Measurements from ENCODE around the gene USP4.

The USP4 gene

GRCh38 chr3:49271047-49271446 lies 68.8 kb downstream of the USP4 start:
- no peak overlapping the region for H3K27ac ChIP-seq (ENCODE audit: insufficient read depth, low read depth, low read length, poor library complexity, severe bottlenecking)
- H3K27me3 ChIP-seq (ENCODE audit: control insufficient read depth, insufficient read depth, low read length, poor library complexity, severe bottlenecking): no peaks in the 10 kb centered on the region
- H3K4me1 ChIP-seq (ENCODE audit: control insufficient read depth, insufficient read depth, low read length): no peaks in the 10 kb centered on the region
- H3K9me3 ChIP-seq (ENCODE audit: control insufficient read depth, low read length): no peaks in the 10 kb centered on the region
- peaks cover under 1% of the 10 kb centered on the region for H3K36me3 ChIP-seq (ENCODE audit: control insufficient read depth, insufficient read depth, low read length)
- WGBS, 2 experiments: 94 to 97% methylated on average over 4 of the region's 4 CpGs
- no peak overlapping the region for H3K4me3 ChIP-seq (ENCODE audit: insufficient read depth, low read depth, low read length)

DNA sequence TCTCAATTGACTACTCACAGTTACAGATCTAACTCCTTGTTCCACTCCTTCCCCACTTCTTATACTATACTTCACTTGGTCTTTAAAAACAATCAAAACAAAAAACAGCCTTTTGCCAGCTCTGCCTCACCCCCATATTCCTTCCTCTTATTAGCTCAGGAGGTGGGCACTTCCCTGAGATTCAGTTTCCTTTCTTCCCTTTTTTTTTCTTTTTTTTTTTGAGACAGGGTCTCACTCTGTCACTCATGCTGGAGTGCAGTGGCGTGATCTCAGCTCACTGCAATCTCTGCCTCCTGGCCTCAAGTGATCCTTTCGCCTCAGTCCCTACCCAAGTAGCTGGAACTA lies 69.7 kb downstream of the USP4 start:
- Histone ChIP-seq H3K4me1 (ENCODE audit: control insufficient read depth, insufficient read depth, low read length) (no peaks in the 10 kb centered on the region), H3K27me3 (ENCODE audit: control insufficient read depth, insufficient read depth, low read length, poor library complexity, severe bottlenecking) (no peaks in the 10 kb centered on the region), H3K27ac (ENCODE audit: insufficient read depth, low read depth, low read length, poor library complexity, severe bottlenecking) (no peak overlapping the region), H3K4me3 (ENCODE audit: insufficient read depth, low read depth, low read length) (no peak overlapping the region), H3K36me3 (ENCODE audit: control insufficient read depth, insufficient read depth, low read length) (no peaks in the 10 kb centered on the region), H3K9me3 (ENCODE audit: control insufficient read depth, low read length) (no peaks in the 10 kb centered on the region)
- WGBS, 2 experiments: 91% methylated on average over 2 of the region's 2 CpGs

DNA sequence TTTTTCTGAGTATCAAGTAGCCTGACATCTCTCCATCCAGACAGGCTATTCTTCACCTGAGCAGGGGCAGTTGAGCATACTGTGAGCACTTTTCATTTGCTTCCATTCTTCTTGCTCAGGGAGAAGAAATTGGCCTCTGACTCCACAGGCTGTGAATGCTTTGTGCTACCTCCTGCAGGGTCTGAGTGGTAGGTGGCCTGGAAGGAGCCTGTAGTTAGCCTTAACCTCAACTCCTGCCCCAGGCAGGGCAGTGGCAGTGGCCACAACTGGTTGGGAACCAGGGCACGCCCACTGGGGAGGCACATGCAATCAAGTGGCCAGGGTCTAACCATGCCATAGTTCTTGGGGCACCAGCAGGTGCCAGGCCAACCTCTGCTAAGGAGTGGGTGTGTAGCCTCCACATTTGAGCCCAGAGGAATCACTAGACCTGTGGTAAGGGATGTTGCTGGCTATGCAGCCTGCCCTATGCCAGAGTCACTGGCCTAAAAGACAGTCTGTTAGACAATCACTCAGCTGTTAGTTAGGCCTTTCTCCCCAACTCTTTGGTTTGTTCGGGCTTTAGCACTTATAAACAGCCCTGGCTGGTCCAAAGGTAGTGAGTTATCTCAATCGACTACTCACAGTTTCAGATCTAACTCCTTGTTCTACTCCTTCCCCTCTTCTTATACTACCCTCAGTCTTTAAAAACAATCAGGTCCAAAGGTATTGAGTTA lies 70.3 kb downstream of the USP4 start:
- Histone ChIP-seq H3K9me3 (ENCODE audit: control insufficient read depth, low read length) (no peaks in the 10 kb centered on the region), H3K36me3 (ENCODE audit: control insufficient read depth, insufficient read depth, low read length) (no peaks in the 10 kb centered on the region), H3K27me3 (ENCODE audit: control insufficient read depth, insufficient read depth, low read length, poor library complexity, severe bottlenecking) (no peaks in the 10 kb centered on the region), H3K4me1 (ENCODE audit: control insufficient read depth, insufficient read depth, low read length) (no peaks in the 10 kb centered on the region), H3K4me3 (ENCODE audit: insufficient read depth, low read depth, low read length) (no peak overlapping the region), H3K27ac (ENCODE audit: insufficient read depth, low read depth, low read length, poor library complexity, severe bottlenecking) (no peak overlapping the region)
- WGBS, 2 experiments: 90 to 96% methylated on average over 3 of the region's 3 CpGs

DNA sequence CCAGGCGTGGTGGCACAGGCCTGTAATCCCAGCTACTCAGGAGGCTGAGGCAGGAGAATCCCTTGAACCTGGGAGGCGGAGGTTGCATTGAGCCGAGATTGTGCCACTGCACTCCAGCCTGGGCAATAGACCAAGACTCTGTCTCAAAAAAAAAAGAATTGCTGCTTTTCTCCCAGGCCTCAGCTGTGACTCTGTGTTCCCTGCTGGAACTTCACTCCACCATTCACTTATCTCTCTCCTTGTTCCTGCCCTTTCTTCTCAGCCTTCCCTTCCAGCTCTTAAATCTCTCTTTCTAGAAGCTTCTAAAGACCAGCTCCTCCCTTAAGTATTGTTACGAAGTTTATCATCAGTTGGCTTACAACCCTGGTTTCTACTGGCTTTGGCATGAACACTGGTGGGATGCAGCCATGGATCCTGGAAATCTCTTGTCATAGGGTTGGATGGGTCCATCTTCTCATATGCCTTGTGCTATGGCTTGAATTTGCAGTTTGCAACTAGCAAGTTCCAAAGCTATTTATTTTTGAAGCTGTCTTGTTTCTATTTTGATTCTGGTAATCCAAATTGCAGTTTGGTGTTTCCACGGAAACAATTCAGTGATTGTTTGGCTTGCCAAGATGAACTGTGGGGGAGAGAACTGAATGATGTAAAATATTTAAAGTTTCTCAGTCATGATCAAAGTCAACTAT lies 73.3 kb downstream of the USP4 start:
- H3K4me3 ChIP-seq (ENCODE audit: insufficient read depth, low read depth, low read length): no peak overlapping the region
- no peaks in the 10 kb centered on the region for H3K4me1 ChIP-seq (ENCODE audit: control insufficient read depth, insufficient read depth, low read length)
- 92 to 95% methylated on average over 5 of the region's 5 CpGs for WGBS, 2 experiments
- H3K27ac ChIP-seq (ENCODE audit: insufficient read depth, low read depth, low read length, poor library complexity, severe bottlenecking): no peak overlapping the region
- no peaks in the 10 kb centered on the region for H3K9me3 ChIP-seq (ENCODE audit: control insufficient read depth, low read length)
- H3K27me3 ChIP-seq (ENCODE audit: control insufficient read depth, insufficient read depth, low read length, poor library complexity, severe bottlenecking): no peaks in the 10 kb centered on the region
- H3K36me3 ChIP-seq (ENCODE audit: control insufficient read depth, insufficient read depth, low read length): no peaks in the 10 kb centered on the region

DNA sequence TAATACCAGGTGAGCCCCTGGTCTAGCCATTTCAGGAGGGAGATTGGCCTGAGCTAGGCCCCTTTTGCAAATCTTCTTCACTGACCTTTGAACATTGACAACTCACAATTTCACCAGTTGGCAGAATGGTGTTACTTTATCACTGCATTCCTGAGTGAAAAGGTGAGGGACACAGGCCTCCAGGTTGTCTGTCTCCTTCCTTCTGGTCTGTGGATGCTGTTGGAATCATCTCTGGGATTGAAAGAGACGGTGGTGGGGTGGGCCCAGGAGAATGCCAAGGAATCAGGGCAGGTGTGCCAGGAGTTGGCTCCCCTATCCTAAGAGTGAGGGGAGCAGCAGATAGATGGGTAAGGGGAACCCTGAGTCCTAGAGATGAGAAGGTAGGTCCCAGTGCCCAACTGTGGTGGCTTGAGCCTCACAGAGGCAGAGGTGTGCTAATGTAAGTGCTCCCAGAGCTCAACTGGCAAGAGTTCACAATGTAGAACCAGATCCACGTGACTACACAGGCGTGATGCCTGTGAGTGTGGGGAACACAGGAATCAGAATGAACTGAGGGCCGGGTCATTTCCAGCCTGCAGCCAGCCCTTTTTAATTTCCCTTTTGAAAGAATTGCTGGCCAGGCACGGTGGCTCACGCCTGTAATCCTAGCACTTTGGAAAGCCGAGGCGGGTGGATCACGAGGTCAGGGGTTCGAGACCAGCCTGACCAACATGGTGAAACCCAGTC lies 74.0 kb downstream of the USP4 start:
- no peaks in the 10 kb centered on the region for H3K9me3 ChIP-seq (ENCODE audit: control insufficient read depth, low read length)
- H3K4me3 ChIP-seq (ENCODE audit: insufficient read depth, low read depth, low read length): no peak overlapping the region
- H3K36me3 ChIP-seq (ENCODE audit: control insufficient read depth, insufficient read depth, low read length): no peaks in the 10 kb centered on the region
- H3K27ac ChIP-seq (ENCODE audit: insufficient read depth, low read depth, low read length, poor library complexity, severe bottlenecking): no peak overlapping the region
- H3K4me1 ChIP-seq (ENCODE audit: control insufficient read depth, insufficient read depth, low read length): no peaks in the 10 kb centered on the region
- 86 to 95% methylated on average over 10 of the region's 10 CpGs for WGBS, 2 experiments
- no peaks in the 10 kb centered on the region for H3K27me3 ChIP-seq (ENCODE audit: control insufficient read depth, insufficient read depth, low read length, poor library complexity, severe bottlenecking)

- no peaks in the 10 kb centered on the region for H3K36me3 ChIP-seq (ENCODE audit: control insufficient read depth, insufficient read depth, low read length)
- H3K27ac ChIP-seq (ENCODE audit: insufficient read depth, low read depth, low read length, poor library complexity, severe bottlenecking): no peak overlapping the region
- no peaks in the 10 kb centered on the region for H3K9me3 ChIP-seq (ENCODE audit: control insufficient read depth, low read length)
- WGBS, 2 experiments: 92 to 93% methylated on average over 6 of the region's 6 CpGs
- H3K4me1 ChIP-seq (ENCODE audit: control insufficient read depth, insufficient read depth, low read length): no peaks in the 10 kb centered on the region
- no peaks in the 10 kb centered on the region for H3K27me3 ChIP-seq (ENCODE audit: control insufficient read depth, insufficient read depth, low read length, poor library complexity, severe bottlenecking)
- no peak overlapping the region for H3K4me3 ChIP-seq (ENCODE audit: insufficient read depth, low read depth, low read length)
Observed at GRCh38 chr3:49263159-49263889, 76.5 kb downstream of the USP4 start.

DNA sequence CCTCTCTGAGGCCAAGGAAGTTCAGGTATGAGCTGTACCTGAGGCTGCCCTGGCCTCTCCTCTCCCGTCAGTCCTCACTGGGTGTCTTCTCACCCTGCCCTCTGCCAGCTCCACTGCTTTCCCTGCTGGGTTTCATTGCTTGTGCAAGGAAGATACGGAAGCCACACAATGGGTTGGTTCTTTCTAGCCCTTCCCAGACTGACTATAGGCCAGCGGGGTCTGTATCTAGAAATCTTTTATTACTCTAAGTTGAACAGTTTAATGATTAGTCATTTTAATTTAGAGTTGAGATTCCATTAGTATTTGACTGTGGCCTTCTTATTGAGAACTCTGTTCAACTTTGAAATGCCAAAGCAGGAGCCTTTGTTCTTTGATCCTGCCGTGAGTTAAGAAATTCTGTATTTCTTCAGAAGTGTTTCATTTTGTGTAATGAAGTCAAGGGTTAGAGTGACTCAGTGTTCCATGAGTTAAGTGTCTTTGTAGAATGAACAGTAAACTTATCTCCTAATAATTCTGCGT lies 79.0 kb downstream of the USP4 start:
- Histone ChIP-seq H3K27ac (ENCODE audit: insufficient read depth, low read depth, low read length, poor library complexity, severe bottlenecking) (peak overlapping the region; percentile 44), H3K4me3 (ENCODE audit: insufficient read depth, low read depth, low read length) (no peak overlapping the region), H3K27me3 (ENCODE audit: control insufficient read depth, insufficient read depth, low read length, poor library complexity, severe bottlenecking) (no peaks in the 10 kb centered on the region), H3K36me3 (ENCODE audit: control insufficient read depth, insufficient read depth, low read length) (no peaks in the 10 kb centered on the region), H3K9me3 (ENCODE audit: control insufficient read depth, low read length) (no peaks in the 10 kb centered on the region), H3K4me1 (ENCODE audit: control insufficient read depth, insufficient read depth, low read length) (no peaks in the 10 kb centered on the region)
- 91 to 98% methylated on average over 5 of the region's 5 CpGs for WGBS, 2 experiments

DNA sequence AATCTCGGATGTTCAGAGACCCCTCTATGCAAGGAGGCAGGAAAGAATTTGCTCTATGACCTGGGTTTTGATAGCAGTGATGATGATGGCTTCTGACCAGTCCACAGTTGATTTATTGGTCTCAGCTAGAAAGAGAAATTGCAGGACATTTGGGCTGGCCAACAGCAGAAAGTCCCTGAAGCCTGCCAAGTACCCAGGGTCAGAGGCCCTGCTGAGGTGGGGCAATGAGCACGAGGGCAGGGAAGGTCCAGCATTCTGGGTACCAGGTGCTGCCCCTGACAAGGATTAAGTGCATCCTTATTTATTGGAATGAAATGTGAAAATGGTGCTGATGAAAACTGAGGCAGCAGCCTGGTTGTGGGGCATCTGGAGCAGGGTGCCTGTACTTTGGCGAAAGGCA lies 82.7 kb downstream of the USP4 start:
- Histone ChIP-seq H3K36me3 (ENCODE audit: control insufficient read depth, insufficient read depth, low read length) (no peaks in the 10 kb centered on the region), H3K4me1 (ENCODE audit: control insufficient read depth, insufficient read depth, low read length) (peaks cover 5% of the 10 kb centered on the region), H3K27ac (ENCODE audit: insufficient read depth, low read depth, low read length, poor library complexity, severe bottlenecking) (no peak overlapping the region), H3K27me3 (ENCODE audit: control insufficient read depth, insufficient read depth, low read length, poor library complexity, severe bottlenecking) (no peaks in the 10 kb centered on the region), H3K4me3 (ENCODE audit: insufficient read depth, low read depth, low read length) (no peak overlapping the region), H3K9me3 (ENCODE audit: control insufficient read depth, low read length) (no peaks in the 10 kb centered on the region)
- WGBS, 2 experiments: 84 to 93% methylated on average over 3 of the region's 3 CpGs

DNA sequence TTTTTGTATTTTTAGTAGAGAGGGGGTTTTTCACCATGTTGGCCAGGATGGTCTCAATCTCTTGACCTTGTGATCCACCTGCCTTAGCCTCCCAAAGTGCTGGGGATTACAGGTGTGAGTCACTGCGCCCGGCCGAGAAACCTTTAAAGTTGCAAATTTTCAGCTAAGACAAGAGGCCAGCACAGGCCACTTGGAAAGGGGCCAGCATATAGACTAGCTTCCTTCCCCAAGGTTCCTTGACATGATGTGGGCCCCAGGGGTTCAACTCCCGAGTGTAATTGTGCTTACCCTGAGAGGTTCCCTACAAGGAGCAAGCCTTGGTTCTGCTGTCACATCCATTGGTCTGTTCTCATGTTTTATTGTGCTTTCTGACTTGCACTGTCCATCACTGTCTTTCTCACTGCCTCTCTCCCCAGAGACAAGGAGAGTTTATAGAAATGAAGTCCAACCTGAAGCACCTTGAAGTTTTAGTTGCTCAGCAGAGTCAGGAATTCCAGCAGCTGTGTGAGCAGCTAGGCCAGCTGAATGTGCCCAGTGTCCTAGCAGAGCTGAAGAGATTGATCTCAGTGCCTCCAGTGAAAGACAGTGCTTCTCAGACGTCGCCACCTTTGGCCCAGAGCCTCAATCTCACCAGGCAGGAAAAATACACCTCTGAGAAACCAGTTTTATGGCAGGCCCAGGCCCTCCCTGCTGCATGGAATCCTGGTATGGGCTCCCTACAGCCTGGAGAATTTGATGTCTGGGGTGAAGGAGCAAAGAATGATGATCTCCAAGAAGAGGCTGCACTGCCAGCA lies 83.9 kb downstream of the USP4 start:
- Histone ChIP-seq H3K4me3 (ENCODE audit: insufficient read depth, low read depth, low read length) (no peak overlapping the region), H3K36me3 (ENCODE audit: control insufficient read depth, insufficient read depth, low read length) (no peaks in the 10 kb centered on the region), H3K9me3 (ENCODE audit: control insufficient read depth, low read length) (no peaks in the 10 kb centered on the region), H3K27ac (ENCODE audit: insufficient read depth, low read depth, low read length, poor library complexity, severe bottlenecking) (no peak overlapping the region), H3K4me1 (ENCODE audit: control insufficient read depth, insufficient read depth, low read length) (peaks cover 5% of the 10 kb centered on the region), H3K27me3 (ENCODE audit: control insufficient read depth, insufficient read depth, low read length, poor library complexity, severe bottlenecking) (no peaks in the 10 kb centered on the region)
- WGBS, 2 experiments: 83 to 90% methylated on average over 6 of the region's 6 CpGs
